ENCODE results near the gene TIMM44. TPM values are rescaled to one million over a fixed set of nuclear protein-coding genes. Genes with fewer than 3 reads are reported as not detected.
A peak's percentile ranks its signal among the peaks of the same experiment; 100 is the strongest.

Gene TIMM44, protein sequence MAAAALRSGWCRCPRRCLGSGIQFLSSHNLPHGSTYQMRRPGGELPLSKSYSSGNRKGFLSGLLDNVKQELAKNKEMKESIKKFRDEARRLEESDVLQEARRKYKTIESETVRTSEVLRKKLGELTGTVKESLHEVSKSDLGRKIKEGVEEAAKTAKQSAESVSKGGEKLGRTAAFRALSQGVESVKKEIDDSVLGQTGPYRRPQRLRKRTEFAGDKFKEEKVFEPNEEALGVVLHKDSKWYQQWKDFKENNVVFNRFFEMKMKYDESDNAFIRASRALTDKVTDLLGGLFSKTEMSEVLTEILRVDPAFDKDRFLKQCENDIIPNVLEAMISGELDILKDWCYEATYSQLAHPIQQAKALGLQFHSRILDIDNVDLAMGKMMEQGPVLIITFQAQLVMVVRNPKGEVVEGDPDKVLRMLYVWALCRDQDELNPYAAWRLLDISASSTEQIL
- polyA plus RNA-seq (2013, experiment 1 of 4): 63.1 TPM
- 59.4 TPM for polyA plus RNA-seq (2013, experiment 2 of 4)
- 46.7 TPM for polyA plus RNA-seq (2013, experiment 3 of 4)
- 47.9 TPM for polyA plus RNA-seq (2013, experiment 4 of 4)

DNA sequence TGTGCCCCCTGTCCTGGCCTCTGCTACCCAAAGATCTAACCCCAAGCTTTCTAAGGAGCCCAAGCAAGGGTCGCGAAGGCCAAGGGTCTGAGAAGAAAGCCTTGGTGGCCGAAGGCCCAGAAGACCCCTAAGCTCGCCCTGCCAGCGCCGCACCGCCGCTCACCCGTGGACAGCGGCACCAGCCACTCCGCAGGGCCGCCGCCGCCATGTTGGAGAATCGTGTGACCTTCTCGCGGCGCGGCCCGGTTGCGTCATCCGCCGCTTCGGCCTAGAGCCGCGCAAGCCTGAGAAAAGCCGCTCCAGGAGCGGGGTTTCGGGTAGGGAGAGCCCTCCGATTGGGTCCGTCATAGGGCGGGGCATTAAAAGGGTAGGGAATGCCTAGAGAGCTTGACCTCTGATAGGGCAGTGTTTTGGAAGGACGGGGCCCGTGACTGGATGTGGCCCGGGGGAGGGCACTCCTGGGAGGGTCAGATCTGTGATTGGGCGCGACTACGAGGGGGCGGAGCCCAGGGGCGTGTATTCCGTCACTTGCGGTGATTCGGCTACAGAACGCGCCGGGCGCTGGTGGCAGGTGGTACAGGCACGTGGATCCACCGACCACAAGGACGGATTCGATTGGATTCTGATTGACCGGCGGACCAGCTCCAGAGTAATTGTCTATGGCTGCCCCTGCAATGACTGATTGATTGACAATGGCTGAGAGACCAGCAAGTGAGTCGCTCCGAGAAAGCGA is at the start of gene TIMM44:
Gene TIMM44, minus strand, starts transcription at position 223 of the 733 bp plus-strand sequence. Its CDS starts 15 bp downstream, at position 208.
- WGBS, 2 experiments: 1% methylated on average over 56 of the region's 56 CpGs
- H3K27me3 ChIP-seq (ENCODE audit: control insufficient read depth, insufficient read depth, low read length, poor library complexity, severe bottlenecking): no peaks in the 10 kb centered on the region
- H3K4me1 ChIP-seq (ENCODE audit: control insufficient read depth, insufficient read depth, low read length): no peaks in the 10 kb centered on the region
- H3K27ac ChIP-seq (ENCODE audit: insufficient read depth, low read depth, low read length, poor library complexity, severe bottlenecking): peak within 1 kb of the TSS; percentile 95
- no peaks in the 10 kb centered on the region for H3K9me3 ChIP-seq (ENCODE audit: control insufficient read depth, low read length)
- H3K4me3 ChIP-seq (ENCODE audit: insufficient read depth, low read depth, low read length): peak within 1 kb of the TSS; percentile 96
- peaks cover 15% of the 10 kb centered on the region for H3K36me3 ChIP-seq (ENCODE audit: control insufficient read depth, insufficient read depth, low read length)

DNA sequence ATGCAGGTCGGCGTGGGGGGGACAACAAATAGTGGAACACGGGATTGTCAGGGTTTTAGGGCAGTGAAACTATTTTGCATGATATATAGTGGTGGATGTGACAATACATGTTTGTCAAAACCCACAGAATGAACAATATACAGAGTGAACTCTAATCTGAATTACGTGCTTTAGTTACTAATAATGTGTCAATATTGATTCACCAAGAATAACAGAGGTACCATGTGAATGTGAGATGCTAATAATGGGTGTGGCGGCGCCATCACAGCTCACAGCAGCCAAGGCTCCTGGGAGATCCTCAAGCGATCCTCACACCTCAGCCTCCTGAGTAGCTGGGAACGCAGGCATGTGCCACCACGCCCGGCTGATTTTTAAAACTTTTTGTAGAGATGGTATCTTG is 49.1 kb upstream of the TIMM44 start:
- Histone ChIP-seq H3K27me3 (ENCODE audit: control insufficient read depth, insufficient read depth, low read length, poor library complexity, severe bottlenecking) (no peaks in the 10 kb centered on the region), H3K9me3 (ENCODE audit: control insufficient read depth, low read length) (no peaks in the 10 kb centered on the region), H3K36me3 (ENCODE audit: control insufficient read depth, insufficient read depth, low read length) (peaks cover 35% of the 10 kb centered on the region), H3K4me1 (ENCODE audit: control insufficient read depth, insufficient read depth, low read length) (peaks cover 7% of the 10 kb centered on the region), H3K4me3 (ENCODE audit: insufficient read depth, low read depth, low read length) (no peak overlapping the region), H3K27ac (ENCODE audit: insufficient read depth, low read depth, low read length, poor library complexity, severe bottlenecking) (no peak overlapping the region)
- 94 to 95% methylated on average over 10 of the region's 10 CpGs for WGBS, 2 experiments

DNA sequence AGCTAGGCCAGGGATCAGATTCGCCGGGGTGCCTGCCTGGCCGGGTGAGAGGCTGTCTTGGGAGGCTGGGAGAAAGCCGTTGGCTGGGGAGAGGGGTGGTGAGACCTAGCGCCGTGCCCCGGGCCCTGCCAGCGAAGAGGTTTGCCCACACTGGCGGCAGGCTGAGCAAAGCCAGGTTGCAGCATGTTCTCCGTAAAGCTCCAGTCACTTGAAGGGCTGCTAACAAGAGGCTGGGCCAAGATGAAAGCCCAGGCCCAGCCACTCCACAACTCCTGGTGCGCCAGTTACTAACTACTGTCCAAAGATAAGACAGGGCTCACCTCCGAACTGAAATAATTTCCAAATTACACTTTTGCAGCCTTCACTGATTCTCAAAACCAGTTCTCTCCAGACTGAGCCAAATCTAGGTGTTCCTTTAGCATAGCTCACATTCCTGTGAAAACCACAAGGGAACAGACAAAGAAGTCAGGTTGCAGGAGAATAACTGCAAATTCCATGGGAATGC is 45.7 kb upstream of the TIMM44 start:
- 97% methylated on average over 12 of the region's 12 CpGs for WGBS, 2 experiments
- Histone ChIP-seq H3K4me1 (ENCODE audit: control insufficient read depth, insufficient read depth, low read length) (peaks cover 1% of the 10 kb centered on the region), H3K36me3 (ENCODE audit: control insufficient read depth, insufficient read depth, low read length) (peaks cover 55% of the 10 kb centered on the region), H3K4me3 (ENCODE audit: insufficient read depth, low read depth, low read length) (no peak overlapping the region), H3K27ac (ENCODE audit: insufficient read depth, low read depth, low read length, poor library complexity, severe bottlenecking) (no peak overlapping the region), H3K9me3 (ENCODE audit: control insufficient read depth, low read length) (no peaks in the 10 kb centered on the region), H3K27me3 (ENCODE audit: control insufficient read depth, insufficient read depth, low read length, poor library complexity, severe bottlenecking) (no peaks in the 10 kb centered on the region)

DNA sequence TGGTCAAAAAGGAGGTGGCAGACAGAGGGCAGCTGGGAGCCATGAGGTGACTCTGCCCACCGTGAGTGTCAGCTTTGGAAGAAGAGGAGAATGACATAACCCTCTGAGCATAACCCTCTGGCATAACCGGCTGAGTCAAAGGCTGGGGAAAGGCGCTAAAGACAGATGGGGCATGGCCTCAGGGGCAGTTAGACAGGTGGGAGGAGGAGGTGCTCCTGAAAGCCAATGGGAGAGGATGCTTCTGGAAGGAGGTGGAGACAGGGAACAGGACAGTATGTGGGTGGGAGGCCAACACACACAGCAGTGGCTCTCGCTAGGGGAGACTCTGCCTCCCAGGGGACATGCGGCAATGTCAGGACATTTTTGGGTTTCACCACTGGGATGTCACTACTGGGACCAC is 44.8 kb upstream of the TIMM44 start:
- Histone ChIP-seq H3K36me3 (ENCODE audit: control insufficient read depth, insufficient read depth, low read length) (peaks cover 57% of the 10 kb centered on the region), H3K4me3 (ENCODE audit: insufficient read depth, low read depth, low read length) (no peak overlapping the region), H3K27me3 (ENCODE audit: control insufficient read depth, insufficient read depth, low read length, poor library complexity, severe bottlenecking) (no peaks in the 10 kb centered on the region), H3K9me3 (ENCODE audit: control insufficient read depth, low read length) (no peaks in the 10 kb centered on the region), H3K4me1 (ENCODE audit: control insufficient read depth, insufficient read depth, low read length) (no peaks in the 10 kb centered on the region), H3K27ac (ENCODE audit: insufficient read depth, low read depth, low read length, poor library complexity, severe bottlenecking) (no peak overlapping the region)
- WGBS, 2 experiments: 91 to 92% methylated on average over 5 of the region's 5 CpGs

DNA sequence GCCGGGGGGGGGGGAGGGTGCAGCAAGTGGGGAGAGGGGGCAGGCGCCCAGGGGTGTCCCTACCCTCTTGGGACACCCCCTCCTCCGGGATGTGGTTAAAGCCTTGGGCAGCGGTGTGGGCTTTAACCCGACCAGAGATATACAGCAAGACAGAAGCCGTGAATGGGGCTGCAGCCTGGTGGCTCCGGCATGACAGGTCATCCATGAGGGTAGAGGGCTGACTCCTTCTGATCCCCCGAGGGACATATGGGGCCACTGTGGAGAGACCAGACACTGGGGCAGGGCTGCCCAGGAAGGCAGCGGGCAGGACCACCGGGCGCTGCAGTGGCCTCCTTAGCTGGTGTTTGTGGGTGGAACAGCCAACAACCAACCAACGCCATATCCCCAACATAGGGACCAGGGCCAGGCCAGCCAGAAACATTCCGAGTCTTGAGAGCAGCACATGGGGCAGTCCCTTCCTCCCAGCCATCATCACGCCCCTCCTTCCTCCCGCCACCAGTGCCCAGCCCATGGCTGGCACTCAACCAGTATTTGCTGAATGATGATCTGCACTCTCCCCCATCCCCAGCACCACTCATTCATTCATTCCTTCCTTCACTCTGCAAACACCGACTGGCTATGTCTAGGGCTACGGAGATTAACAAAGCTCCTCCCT is 43.8 kb upstream of the TIMM44 start:
- peaks cover 68% of the 10 kb centered on the region for H3K36me3 ChIP-seq (ENCODE audit: control insufficient read depth, insufficient read depth, low read length)
- 94 to 97% methylated on average over 17 of the region's 17 CpGs for WGBS, 2 experiments
- no peaks in the 10 kb centered on the region for H3K27me3 ChIP-seq (ENCODE audit: control insufficient read depth, insufficient read depth, low read length, poor library complexity, severe bottlenecking)
- H3K9me3 ChIP-seq (ENCODE audit: control insufficient read depth, low read length): no peaks in the 10 kb centered on the region
- no peaks in the 10 kb centered on the region for H3K4me1 ChIP-seq (ENCODE audit: control insufficient read depth, insufficient read depth, low read length)
- H3K27ac ChIP-seq (ENCODE audit: insufficient read depth, low read depth, low read length, poor library complexity, severe bottlenecking): no peak overlapping the region
- H3K4me3 ChIP-seq (ENCODE audit: insufficient read depth, low read depth, low read length): no peak overlapping the region

DNA sequence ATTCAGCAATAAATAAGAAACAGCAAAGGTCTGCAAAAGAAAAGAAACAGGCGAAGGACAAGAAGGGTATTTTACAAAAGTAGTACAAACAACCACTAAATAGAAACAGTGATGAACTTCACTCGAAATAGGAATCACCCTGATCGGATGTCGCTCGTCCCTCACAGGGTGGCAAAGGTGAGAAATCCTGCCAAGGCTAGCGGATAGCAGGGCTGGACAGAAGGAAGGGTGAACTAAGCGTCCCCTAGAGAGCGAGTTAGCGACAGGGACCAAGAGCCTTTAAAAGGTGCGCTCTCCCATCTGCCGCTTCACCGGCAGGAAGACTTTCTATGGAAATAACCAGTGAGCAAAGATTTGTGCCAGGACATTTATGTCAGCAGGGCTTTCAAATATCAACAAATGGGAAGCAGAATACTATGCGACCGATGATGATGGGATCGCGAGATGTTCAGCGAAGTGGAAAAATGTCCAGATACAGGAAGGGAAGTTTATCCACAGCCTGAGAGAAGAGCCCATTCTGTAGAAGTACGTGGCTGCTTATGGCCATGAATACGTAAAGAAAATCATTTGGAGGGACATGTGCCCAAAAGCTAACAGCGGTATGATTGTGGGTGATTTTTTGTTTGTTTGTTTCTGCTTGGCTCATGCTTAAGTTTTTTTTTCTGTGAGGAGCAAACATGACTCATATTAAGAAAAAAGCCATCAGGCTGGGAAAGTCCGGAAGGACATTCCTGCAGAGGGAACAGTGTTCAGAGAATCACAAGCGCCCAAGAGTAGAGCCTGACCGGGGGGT is 43.1 kb upstream of the TIMM44 start:
- 95 to 98% methylated on average over 23 of the region's 23 CpGs for WGBS, 2 experiments
- H3K4me1 ChIP-seq (ENCODE audit: control insufficient read depth, insufficient read depth, low read length): no peaks in the 10 kb centered on the region
- no peaks in the 10 kb centered on the region for H3K9me3 ChIP-seq (ENCODE audit: control insufficient read depth, low read length)
- peaks cover 73% of the 10 kb centered on the region for H3K36me3 ChIP-seq (ENCODE audit: control insufficient read depth, insufficient read depth, low read length)
- H3K4me3 ChIP-seq (ENCODE audit: insufficient read depth, low read depth, low read length): no peak overlapping the region
- no peak overlapping the region for H3K27ac ChIP-seq (ENCODE audit: insufficient read depth, low read depth, low read length, poor library complexity, severe bottlenecking)
- no peaks in the 10 kb centered on the region for H3K27me3 ChIP-seq (ENCODE audit: control insufficient read depth, insufficient read depth, low read length, poor library complexity, severe bottlenecking)

DNA sequence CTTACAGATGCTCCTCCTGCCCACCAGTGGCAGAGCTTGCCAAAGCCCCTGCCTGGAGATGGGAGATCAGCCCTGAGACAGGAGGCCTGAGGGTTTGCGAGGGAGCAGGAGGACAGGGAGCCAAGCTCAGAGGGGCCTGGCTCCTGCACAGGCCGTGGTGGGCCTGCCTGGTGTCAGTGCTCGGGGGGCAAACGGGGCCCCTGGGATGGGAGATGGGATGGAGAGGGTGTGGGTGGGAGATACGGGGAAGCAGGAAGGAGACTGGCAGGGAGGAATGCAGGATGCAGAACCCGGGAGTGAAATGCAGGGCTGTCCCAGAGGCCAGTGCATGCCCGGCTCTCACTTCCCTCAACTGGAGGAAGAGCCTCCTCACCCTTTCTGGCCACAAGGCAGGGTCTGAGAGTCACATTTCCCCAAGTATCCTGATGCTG is 42.0 kb upstream of the TIMM44 start:
- WGBS, 2 experiments: 94 to 96% methylated on average over 7 of the region's 7 CpGs
- H3K4me3 ChIP-seq (ENCODE audit: insufficient read depth, low read depth, low read length): no peak overlapping the region
- H3K4me1 ChIP-seq (ENCODE audit: control insufficient read depth, insufficient read depth, low read length): no peaks in the 10 kb centered on the region
- no peaks in the 10 kb centered on the region for H3K9me3 ChIP-seq (ENCODE audit: control insufficient read depth, low read length)
- no peak overlapping the region for H3K27ac ChIP-seq (ENCODE audit: insufficient read depth, low read depth, low read length, poor library complexity, severe bottlenecking)
- H3K36me3 ChIP-seq (ENCODE audit: control insufficient read depth, insufficient read depth, low read length): peaks cover 72% of the 10 kb centered on the region
- H3K27me3 ChIP-seq (ENCODE audit: control insufficient read depth, insufficient read depth, low read length, poor library complexity, severe bottlenecking): no peaks in the 10 kb centered on the region

DNA sequence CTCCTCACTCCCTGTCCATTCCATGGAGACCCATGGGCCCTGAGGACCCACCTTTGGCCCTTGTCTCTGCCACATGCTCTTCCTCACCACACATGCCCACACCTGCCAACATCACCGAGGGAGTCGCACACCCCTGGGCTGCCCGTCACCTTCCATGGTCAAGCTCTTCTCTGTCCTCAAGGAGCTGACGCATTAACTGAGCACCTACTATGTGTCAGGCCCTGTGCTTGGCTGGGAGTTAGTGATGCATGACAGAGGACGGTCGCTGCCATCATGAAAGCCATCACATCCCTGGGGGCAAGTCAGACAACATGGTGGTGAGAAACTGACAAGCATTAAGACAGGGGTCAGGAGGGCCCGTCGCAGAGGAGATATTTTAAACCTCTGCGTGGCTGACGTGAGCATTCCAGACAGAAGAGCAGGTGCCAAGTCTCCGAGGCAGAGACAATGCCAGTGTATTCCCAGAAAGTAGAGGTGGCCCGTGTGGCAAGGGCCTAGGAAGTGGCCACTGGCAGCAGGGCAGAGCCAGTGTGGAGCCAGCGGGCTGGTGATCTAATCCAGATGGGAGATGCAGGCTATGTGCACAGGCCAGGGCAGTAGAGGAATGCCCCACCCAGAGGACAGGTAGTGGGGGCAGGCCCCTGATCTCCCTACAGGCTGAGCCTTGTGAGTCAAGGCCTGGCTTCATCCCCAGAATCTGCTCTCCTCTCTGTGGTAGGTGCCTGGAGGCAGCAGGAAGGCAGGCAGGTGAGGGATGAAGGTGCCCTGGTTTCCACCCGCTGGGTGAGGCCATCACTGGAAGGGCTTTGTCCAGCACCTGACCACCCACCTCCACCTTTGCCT is 40.8 kb upstream of the TIMM44 start:
- H3K36me3 ChIP-seq (ENCODE audit: control insufficient read depth, insufficient read depth, low read length): peaks cover 75% of the 10 kb centered on the region
- H3K27me3 ChIP-seq (ENCODE audit: control insufficient read depth, insufficient read depth, low read length, poor library complexity, severe bottlenecking): no peaks in the 10 kb centered on the region
- H3K4me1 ChIP-seq (ENCODE audit: control insufficient read depth, insufficient read depth, low read length): no peaks in the 10 kb centered on the region
- no peak overlapping the region for H3K4me3 ChIP-seq (ENCODE audit: insufficient read depth, low read depth, low read length)
- H3K27ac ChIP-seq (ENCODE audit: insufficient read depth, low read depth, low read length, poor library complexity, severe bottlenecking): no peak overlapping the region
- no peaks in the 10 kb centered on the region for H3K9me3 ChIP-seq (ENCODE audit: control insufficient read depth, low read length)
- 96% methylated on average over 14 of the region's 14 CpGs for WGBS, 2 experiments
